HEK293 (cell line): ENCODE measurements around the gene SBNO2.
A peak's percentile ranks its signal among the peaks of the same experiment; 100 is the strongest.

Experiments
- CTCF ChIA-PET: fragments of 350-600 bp; formaldehyde crosslinking; extraction: SDS; loops from one replicate; lab custom pipeline; 2021; ENCODE audit warnings: antibody characterized with exemption; lab: Yijun Ruan, JAX
- POLR2A ChIA-PET: fragments of 300-600 bp; formaldehyde crosslinking; extraction: SDS; loops from one replicate; lab custom pipeline; 2020; ENCODE audit warnings: antibody characterized with exemption, inconsistent platforms; lab: Yijun Ruan, JAX
- H3K27ac ChIP-seq: fragments of 200-500 bp; sonication (Bioruptor generic); 2 replicates; pipeline ENCODE4 v1.5.1; 2014; ENCODE audit warnings: low read depth, low read length, control low read depth, inconsistent platforms; ENCODE audit errors: extremely low read depth
- H3K36me3 ChIP-seq, 2 experiments: fragments of 200-500 bp in 1 of 2; sonication (Bioruptor generic) in 1 of 2; 1 replicate in 1 of 2; 2 replicates in 1 of 2; pipeline ENCODE4 v1.5.1; 2014 to 2017; ENCODE audit warnings: inconsistent platforms in 2 of 2, low read length in 2 of 2; ENCODE audit not compliant: control insufficient read depth in 2 of 2, insufficient read depth in 1 of 2
- H3K4me1 ChIP-seq: fragments of 200-500 bp; sonication (Bioruptor generic); 2 replicates; pipeline ENCODE4 v1.5.1; 2014; ENCODE audit warnings: mild to moderate bottlenecking, low read length, inconsistent platforms; ENCODE audit not compliant: control insufficient read depth, insufficient read depth
- H3K4me3 ChIP-seq: 2 replicates; pipeline ENCODE4 v1.5.1; 2011; ENCODE audit warnings: low read depth, mild to moderate bottlenecking, control low read depth, low read length, moderate library complexity
- H3K9me3 ChIP-seq: fragments of 200-500 bp; sonication (Bioruptor generic); 2 replicates; pipeline ENCODE4 v1.5.1; 2014; ENCODE audit warnings: low read depth, low read length, inconsistent platforms; ENCODE audit not compliant: control insufficient read depth, insufficient read depth
- GLI2 ChIP-seq: fragments of 450-650 bp; formaldehyde crosslinking; IDR thresholded peaks from 2 replicates; pipeline ENCODE4; 2017; ENCODE audit warnings: missing biosample characterization, missing genetic modification characterization, low read depth, borderline replicate concordance
- KLF1 ChIP-seq: fragments of 450-650 bp; formaldehyde crosslinking; IDR thresholded peaks from 2 replicates; pipeline ENCODE4 v1.5.1; 2016; ENCODE audit warnings: missing biosample characterization, missing genetic modification characterization
- KLF8 ChIP-seq: fragments of 450-650 bp; formaldehyde crosslinking; IDR thresholded peaks from 2 replicates; pipeline ENCODE4 v1.5.1; 2016; ENCODE audit warnings: missing biosample characterization, missing genetic modification characterization
- KLF9 ChIP-seq: fragments of 450-650 bp; formaldehyde crosslinking; IDR thresholded peaks from 2 replicates; pipeline ENCODE4 v1.5.1; 2016; ENCODE audit warnings: missing biosample characterization, missing genetic modification characterization, low read depth
- SETDB1 ChIP-seq: IDR thresholded peaks from one replicate; pipeline ENCODE4 v1.6.1; 2017; ENCODE audit warnings: mild to moderate bottlenecking, low read length, moderate library complexity, mixed read lengths; ENCODE audit not compliant: insufficient read length
- SP3 ChIP-seq: fragments of 450-650 bp; formaldehyde crosslinking; IDR thresholded peaks from 2 replicates; pipeline ENCODE4 v1.5.1; 2016; ENCODE audit warnings: missing biosample characterization, missing genetic modification characterization
- WT1 ChIP-seq: fragments of 450-650 bp; formaldehyde crosslinking; IDR thresholded peaks from 2 replicates; pipeline ENCODE4 v1.5.1; 2016; ENCODE audit warnings: missing biosample characterization, missing genetic modification characterization
- ZBTB11 ChIP-seq: fragments of 450-650 bp; formaldehyde crosslinking; conservative IDR thresholded peaks from 2 replicates; pipeline ENCODE4 v1.5.1; 2016; ENCODE audit warnings: low read depth, missing biosample characterization, missing genetic modification characterization
- ZBTB21 ChIP-seq: fragments of 450-650 bp; formaldehyde crosslinking; IDR thresholded peaks from 2 replicates; pipeline ENCODE4 v1.5.1; 2017; ENCODE audit warnings: missing biosample characterization, missing genetic modification characterization
- ZBTB48 ChIP-seq: fragments of 450-650 bp; formaldehyde crosslinking; IDR thresholded peaks from 2 replicates; pipeline ENCODE4 v1.5.1; 2016; ENCODE audit warnings: missing biosample characterization, missing genetic modification characterization
- ZBTB8A ChIP-seq: fragments of 450-650 bp; formaldehyde crosslinking; IDR thresholded peaks from 2 replicates; pipeline ENCODE4 v1.5.1; 2016; ENCODE audit warnings: missing biosample characterization, missing genetic modification characterization
- ZEB2 ChIP-seq: fragments of 450-650 bp; formaldehyde crosslinking; IDR thresholded peaks from 2 replicates; pipeline ENCODE4 v1.5.1; 2016; ENCODE audit warnings: missing biosample characterization, missing genetic modification characterization
- ZNF10 ChIP-seq: fragments of 450-650 bp; formaldehyde crosslinking; IDR thresholded peaks from 2 replicates; pipeline ENCODE4 v1.5.1; 2017; ENCODE audit warnings: missing biosample characterization, missing genetic modification characterization
- ZNF121 ChIP-seq: fragments of 450-650 bp; formaldehyde crosslinking; IDR thresholded peaks from 2 replicates; pipeline ENCODE4 v1.5.1; 2016; ENCODE audit warnings: missing biosample characterization, missing genetic modification characterization
- ZNF157 ChIP-seq: fragments of 450-650 bp; formaldehyde crosslinking; IDR thresholded peaks from 2 replicates; pipeline ENCODE4 v1.5.1; 2016; ENCODE audit warnings: missing biosample characterization, missing genetic modification characterization
- ZNF23 ChIP-seq: fragments of 450-650 bp; formaldehyde crosslinking; IDR thresholded peaks from 2 replicates; pipeline ENCODE4 v1.5.1; 2016; ENCODE audit warnings: missing biosample characterization, missing genetic modification characterization, borderline replicate concordance
- ZNF561 ChIP-seq: fragments of 450-650 bp; IDR thresholded peaks from 2 replicates; pipeline ENCODE4 v1.5.1; 2018; ENCODE audit warnings: missing biosample characterization, missing genetic modification characterization, borderline replicate concordance
- ZNF600 ChIP-seq: fragments of 450-650 bp; formaldehyde crosslinking; IDR thresholded peaks from 2 replicates; pipeline ENCODE4 v1.5.1; 2016; ENCODE audit warnings: missing biosample characterization, missing genetic modification characterization
- ZNF76 ChIP-seq: fragments of 450-650 bp; formaldehyde crosslinking; IDR thresholded peaks from 2 replicates; pipeline ENCODE4; 2016; ENCODE audit warnings: low read depth, missing biosample characterization, missing genetic modification characterization, borderline replicate concordance
- ZNF768 ChIP-seq: fragments of 450-650 bp; formaldehyde crosslinking; IDR thresholded peaks from 2 replicates; pipeline ENCODE4 v1.5.1; 2018; ENCODE audit warnings: missing biosample characterization, mild to moderate bottlenecking, missing genetic modification characterization
- ZNF777 ChIP-seq: fragments of 450-650 bp; formaldehyde crosslinking; IDR thresholded peaks from 2 replicates; pipeline ENCODE4 v1.5.1; 2017; ENCODE audit warnings: missing biosample characterization, missing genetic modification characterization, borderline replicate concordance
- TF ChIP-seq, protein P1 (sequence below): fragments of 450-650 bp; formaldehyde crosslinking; IDR thresholded peaks from 2 replicates; pipeline ENCODE4 v1.5.1; 2016; ENCODE audit warnings: missing biosample characterization, missing genetic modification characterization

Gene SBNO2

GRCh38 chr19:1217366-1217765 is 43.3 kb upstream of the SBNO2 start (continued):
- TF ChIP-seq, protein P1, sequence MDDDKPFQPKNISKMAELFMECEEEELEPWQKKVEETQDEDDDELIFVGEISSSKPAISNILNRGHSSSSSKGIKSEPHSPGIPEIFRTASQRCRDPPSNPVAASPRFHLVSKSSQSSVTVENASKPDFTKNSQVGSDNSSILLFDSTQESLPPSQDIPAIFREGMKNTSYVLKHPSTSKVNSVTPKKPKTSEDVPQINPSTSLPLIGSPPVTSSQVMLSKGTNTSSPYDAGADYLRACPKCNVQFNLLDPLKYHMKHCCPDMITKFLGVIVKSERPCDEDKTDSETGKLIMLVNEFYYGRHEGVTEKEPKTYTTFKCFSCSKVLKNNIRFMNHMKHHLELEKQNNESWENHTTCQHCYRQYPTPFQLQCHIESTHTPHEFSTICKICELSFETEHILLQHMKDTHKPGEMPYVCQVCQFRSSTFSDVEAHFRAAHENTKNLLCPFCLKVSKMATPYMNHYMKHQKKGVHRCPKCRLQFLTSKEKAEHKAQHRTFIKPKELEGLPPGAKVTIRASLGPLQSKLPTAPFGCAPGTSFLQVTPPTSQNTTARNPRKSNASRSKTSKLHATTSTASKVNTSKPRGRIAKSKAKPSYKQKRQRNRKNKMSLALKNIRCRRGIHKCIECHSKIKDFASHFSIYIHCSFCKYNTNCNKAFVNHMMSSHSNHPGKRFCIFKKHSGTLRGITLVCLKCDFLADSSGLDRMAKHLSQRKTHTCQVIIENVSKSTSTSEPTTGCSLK (tag by site-specific recombination): no peak
- TF ChIP-seq KLF1: peak; percentile 94
- peak; percentile 59; the same call in 1 of the 2 replicates for TF ChIP-seq KLF8
- no peak for TF ChIP-seq ZNF23 (tag by site-specific recombination)
- TF ChIP-seq ZEB2: no peak
- TF ChIP-seq ZNF76 (tag by site-specific recombination): no peak
- peak; percentile 92 for TF ChIP-seq KLF9 (tag by site-specific recombination)
- no peak for TF ChIP-seq SETDB1
- TF ChIP-seq ZNF561: no peak
- 0 out of 2 replicates have a peak, but pooled peaks have one; percentile 33 for TF ChIP-seq SP3
- TF ChIP-seq ZBTB21 (tag by site-specific recombination): no peak
- TF ChIP-seq ZNF768 (tag by site-specific recombination): no peak
- no peak for TF ChIP-seq ZNF157
- TF ChIP-seq, all 188 proteins: peak for 10

GRCh38 chr19:1216756-1217155 is 42.7 kb upstream of the SBNO2 start:
- Histone ChIP-seq H3K9me3 (no peaks in the 10 kb centered on the region), H3K27ac (no peak overlapping the region), H3K36me3 (peaks cover 11 to 43% of the 10 kb centered on the region in 2 experiments; a peak in 2 of 3 replicates), H3K4me1 (peaks cover 12% of the 10 kb centered on the region; the same call in 1 of the 2 replicates), H3K4me3 (no peak overlapping the region)
- ChIA-PET CTCF (interaction anchor here (0.5 to 2.0 kb wide), 4 partner anchors 22 to 583 kb away, joined by 3 to 10 read pairs (median 4); no protein-coding TSS in a partner anchor), POLR2A (interaction anchor here (0.6 to 1.9 kb wide), 3 partner anchors 24 to 112 kb away, joined by 3 to 5 read pairs (median 5); partner anchors contain the start of gene CIRBP)
- no peak for TF ChIP-seq ZNF777
- TF ChIP-seq ZNF23 (tag by site-specific recombination): no peak
- peak; percentile 8; the same call in 1 of the 2 replicates for TF ChIP-seq WT1 (tag by site-specific recombination)
- no peak for TF ChIP-seq ZNF121

DNA sequence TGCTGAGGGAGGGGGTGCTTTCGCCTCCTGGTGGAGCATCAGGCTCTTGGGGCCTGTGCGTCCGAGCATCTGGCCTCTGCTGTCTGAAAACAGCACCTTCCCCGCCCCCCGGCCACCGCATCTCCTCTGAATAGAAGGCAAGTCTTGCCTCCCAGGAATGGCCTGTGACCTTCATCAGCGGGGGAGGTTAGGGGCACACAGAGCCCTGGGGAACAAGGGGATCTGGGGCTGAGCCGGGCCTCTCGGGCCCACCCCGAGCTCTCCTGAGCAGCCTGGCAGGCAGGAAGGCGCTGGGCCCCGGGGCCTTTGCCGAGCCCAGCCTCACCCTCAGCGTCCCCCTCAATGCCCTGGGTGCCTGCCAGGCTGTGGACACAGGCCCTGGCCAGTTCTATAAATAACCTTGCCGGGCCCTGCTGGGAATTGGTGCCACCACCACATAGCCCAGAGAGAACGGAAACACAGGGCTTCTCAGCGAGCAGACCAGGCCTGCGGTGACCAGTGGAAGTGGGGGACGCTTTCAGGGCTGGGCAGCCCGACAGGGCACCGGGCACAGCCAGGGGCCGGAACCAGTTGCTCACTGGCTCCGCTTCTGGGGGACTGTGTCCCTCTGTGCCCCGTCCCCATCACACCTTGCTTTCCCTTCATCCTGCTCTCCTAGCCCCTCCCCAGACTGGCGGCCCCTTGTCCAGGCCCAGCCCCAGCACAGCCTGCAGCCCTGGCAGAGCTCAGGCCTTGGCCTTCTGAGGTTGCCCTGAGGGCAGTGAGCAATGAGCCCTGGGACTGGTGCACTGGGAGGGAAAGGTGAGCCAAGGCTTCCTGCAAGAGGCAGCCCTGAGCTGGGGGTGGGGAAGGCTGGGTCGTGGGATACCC is 41.0 kb upstream of the SBNO2 start:
- peaks cover 12% of the 10 kb centered on the region; the same call in 1 of the 2 replicates for H3K4me1 ChIP-seq
- CTCF ChIA-PET: interaction anchor here (0.6 to 2.2 kb wide), 4 partner anchors 7 to 178 kb away, joined by 3 to 8 read pairs (median 4); no protein-coding TSS in a partner anchor
- TF ChIP-seq ZBTB48 (tag by site-specific recombination): peak; percentile 58; the same call in 1 of the 2 replicates
- TF ChIP-seq ZNF768 (tag by site-specific recombination): no peak
- peak; percentile 46; the same call in 1 of the 2 replicates for TF ChIP-seq ZNF10 (tag by site-specific recombination)
- TF ChIP-seq GLI2 (tag by site-specific recombination): no peak
- TF ChIP-seq ZBTB11: peak; percentile 90
- 0 out of 2 replicates have a peak, but pooled peaks have one; percentile 13 for TF ChIP-seq ZNF600 (tag by site-specific recombination)
- 0 out of 2 replicates have a peak, but pooled peaks have one; percentile 31 for TF ChIP-seq ZBTB8A
- H3K9me3 ChIP-seq: no peaks in the 10 kb centered on the region
- POLR2A ChIA-PET: interaction anchor here (0.7 to 0.8 kb wide), 2 partner anchors 54 to 91 kb away, joined by 4 to 8 read pairs; partner anchors contain the start of gene CIRBP
- peaks cover 14 to 31% of the 10 kb centered on the region in 2 experiments; a peak in 2 of 3 replicates for H3K36me3 ChIP-seq
- peak overlapping the region; percentile 17 for H3K27ac ChIP-seq
- no peak overlapping the region for H3K4me3 ChIP-seq
